Ovary (tissue), 3 donors: ENCODE measurements around the gene TRNP1.

Experiments used
- CTCF ChIP-seq, 3 donors: fragments of 450-650 bp in 2 of 3; fragments of 200-600 bp in 1 of 3; IDR thresholded peaks; one replicate each; pipeline versions ENCODE4 v1.5.1 to v1.8.0; 2016 to 2022; ENCODE audit warnings: antibody characterized with exemption in 3 of 3, mild to moderate bottlenecking in 1 of 3
- EP300 ChIP-seq: sonication (generic); formaldehyde crosslinking; IDR thresholded peaks from one replicate; pipeline ENCODE4 v1.6.1; 2017; ENCODE audit warnings: antibody characterized with exemption
- POLR2A ChIP-seq: fragments of 450-650 bp; IDR thresholded peaks from one replicate; pipeline ENCODE4 v1.6.1; 2017; ENCODE audit warnings: antibody characterized with exemption, mild to moderate bottlenecking, moderate library complexity
- donor health status: DM: no; HTN: no; CAD: no.

GRCh38 chr1:26945138-26945537 lies 48.4 kb upstream of the TRNP1 start:
- TF ChIP-seq POLR2A (no peak), CTCF (IDR thresholded peaks at IDR 0.05) (no peak), EP300 (no peak)
